GM10266 (cell line): Measurements from ENCODE around the gene CEACAM4.

ENCODE experiments used
- DNase-seq: peaks from one replicate; pipeline ENCODE4 v3.0.0; 2012; ENCODE audit errors: extremely low spot score
- TF ChIP-seq, protein P1 (sequence below): IDR thresholded peaks from 2 replicates; pipeline ENCODE4 v1.5.1; 2012; ENCODE audit warnings: mild to moderate bottlenecking, low read depth; ENCODE audit not compliant: control insufficient read depth, insufficient read depth; ENCODE audit errors: missing control alignments

Gene CEACAM4

DNA sequence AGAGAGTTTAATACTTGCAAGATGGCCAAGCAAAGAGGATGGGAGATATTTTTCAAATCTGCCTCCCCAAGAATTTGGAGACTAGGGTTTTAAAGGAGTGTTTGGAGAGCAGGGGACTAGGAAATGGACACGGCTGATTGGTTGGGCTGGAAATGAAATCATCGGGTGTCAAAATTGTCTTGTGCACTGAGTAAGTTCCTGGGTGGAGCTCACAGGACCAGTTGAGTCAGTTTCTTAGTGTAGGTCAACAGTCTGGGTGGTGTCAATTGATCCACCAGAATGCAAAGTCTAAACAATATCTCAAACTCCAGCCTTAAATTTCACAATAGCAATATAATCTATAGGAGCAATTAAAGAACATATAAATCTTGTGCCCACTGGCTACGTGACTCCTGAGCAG is 23.0 kb upstream of the CEACAM4 start:
- DNase-seq, result no peak
- TF ChIP-seq, protein P1, sequence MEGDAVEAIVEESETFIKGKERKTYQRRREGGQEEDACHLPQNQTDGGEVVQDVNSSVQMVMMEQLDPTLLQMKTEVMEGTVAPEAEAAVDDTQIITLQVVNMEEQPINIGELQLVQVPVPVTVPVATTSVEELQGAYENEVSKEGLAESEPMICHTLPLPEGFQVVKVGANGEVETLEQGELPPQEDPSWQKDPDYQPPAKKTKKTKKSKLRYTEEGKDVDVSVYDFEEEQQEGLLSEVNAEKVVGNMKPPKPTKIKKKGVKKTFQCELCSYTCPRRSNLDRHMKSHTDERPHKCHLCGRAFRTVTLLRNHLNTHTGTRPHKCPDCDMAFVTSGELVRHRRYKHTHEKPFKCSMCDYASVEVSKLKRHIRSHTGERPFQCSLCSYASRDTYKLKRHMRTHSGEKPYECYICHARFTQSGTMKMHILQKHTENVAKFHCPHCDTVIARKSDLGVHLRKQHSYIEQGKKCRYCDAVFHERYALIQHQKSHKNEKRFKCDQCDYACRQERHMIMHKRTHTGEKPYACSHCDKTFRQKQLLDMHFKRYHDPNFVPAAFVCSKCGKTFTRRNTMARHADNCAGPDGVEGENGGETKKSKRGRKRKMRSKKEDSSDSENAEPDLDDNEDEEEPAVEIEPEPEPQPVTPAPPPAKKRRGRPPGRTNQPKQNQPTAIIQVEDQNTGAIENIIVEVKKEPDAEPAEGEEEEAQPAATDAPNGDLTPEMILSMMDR, result no peak

DNA sequence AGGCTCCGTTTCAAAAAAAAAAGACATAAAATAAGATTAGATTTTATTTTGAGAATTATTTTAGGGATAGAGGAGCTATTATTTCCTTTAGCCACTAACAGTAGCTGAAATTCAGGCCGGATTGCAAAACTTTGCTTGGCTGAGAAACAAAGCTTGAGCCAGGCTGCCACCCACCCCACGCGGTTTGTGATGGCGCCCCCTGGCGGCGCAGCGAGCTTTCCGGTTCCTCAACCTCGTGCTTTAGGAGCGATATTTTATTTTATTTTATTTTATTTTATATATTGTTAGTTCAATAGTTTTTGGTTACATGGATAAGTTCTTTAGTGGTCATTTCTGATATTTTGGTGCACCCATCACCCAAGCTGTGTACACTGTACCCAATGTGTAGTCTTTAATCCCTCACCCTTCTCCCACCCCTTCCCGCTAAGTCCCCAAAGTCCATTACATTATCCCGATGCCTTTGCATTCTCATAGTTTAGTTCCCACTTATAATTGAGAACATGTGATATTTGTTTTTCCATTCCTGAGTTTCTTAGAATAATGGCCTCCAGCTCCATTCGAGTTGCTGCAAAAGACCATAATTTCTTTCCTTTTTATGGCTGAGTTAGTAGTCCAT is 19.8 kb upstream of the CEACAM4 start:
- no peak for DNase-seq

DNA sequence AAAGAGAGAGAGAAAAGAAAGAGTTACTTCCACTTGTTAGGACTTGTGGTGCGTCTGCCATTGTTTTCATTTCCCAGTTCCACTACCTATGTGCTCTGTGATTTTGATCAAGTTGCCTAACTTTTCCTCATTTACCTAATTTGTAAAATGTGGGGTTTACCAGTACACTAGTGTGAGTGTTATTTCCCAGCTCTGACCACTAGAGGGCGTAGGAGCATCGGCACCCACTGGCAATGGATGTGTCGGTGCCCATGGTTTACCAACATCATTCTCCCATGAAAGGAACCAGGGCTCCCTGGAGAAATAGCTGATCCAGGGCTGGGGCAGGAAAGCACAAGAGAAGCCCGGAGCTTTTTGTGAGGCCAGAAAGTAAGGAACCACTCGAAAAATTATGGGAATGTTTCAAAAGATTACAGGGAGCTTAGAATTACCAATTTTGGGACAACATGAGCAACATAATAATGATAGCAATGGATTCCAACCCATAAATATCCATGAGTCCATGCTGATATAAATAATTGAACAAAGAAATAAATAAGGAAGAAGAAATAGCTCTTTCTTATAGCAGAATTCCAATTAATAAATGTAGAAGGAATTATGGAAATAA is 15.1 kb upstream of the CEACAM4 start:
- DNase-seq, result peak; percentile 83
- TF ChIP-seq, protein P1, result peak; percentile 86

More for the DNA sequence above, 19.8 kb upstream of the CEACAM4 start:
- TF ChIP-seq, protein P1, result peak; percentile 39

DNA sequence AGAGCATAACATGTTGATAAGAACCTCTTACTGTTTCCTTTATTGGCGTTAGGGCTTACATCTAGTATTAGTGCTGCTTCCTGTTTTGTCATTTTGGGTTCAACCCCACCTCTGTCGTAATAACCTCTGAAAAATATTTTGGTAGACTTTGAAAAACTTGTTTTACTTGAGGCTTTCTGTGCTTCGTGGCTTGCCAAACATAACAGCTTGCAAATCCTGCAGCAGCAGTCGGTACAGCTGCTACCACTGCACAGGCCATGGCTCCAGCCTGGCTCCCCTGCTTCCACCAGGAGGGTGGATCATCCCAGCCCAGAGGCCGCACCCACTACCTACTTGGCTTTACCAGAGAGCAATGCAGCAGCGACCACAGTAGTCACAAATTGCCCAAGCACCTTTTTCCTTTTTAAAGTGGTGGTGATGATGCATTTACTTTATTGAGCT is 11.8 kb upstream of the CEACAM4 start:
- DNase-seq, result no peak
- TF ChIP-seq, protein P1, result no peak

DNA sequence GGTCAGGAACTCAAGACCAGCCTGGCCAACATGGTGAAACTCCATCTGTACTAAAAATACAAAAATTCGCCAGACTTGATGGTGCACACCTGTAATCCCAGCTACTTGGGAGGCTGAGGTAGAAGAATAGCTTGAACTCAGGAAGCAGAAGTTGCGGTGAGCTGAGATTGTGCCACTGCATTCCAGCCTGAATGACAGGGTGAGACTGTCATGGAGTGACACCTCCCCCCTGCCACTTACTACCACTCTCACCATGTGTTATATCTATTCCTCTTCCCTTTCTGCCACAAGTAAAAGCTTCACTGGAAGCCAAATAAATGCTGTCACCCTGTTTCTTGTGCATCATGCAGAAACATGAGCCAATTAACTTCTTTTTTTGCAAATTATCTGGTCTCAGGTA is 10.6 kb upstream of the CEACAM4 start:
- TF ChIP-seq, protein P1, result no peak
- DNase-seq, result no peak

DNA sequence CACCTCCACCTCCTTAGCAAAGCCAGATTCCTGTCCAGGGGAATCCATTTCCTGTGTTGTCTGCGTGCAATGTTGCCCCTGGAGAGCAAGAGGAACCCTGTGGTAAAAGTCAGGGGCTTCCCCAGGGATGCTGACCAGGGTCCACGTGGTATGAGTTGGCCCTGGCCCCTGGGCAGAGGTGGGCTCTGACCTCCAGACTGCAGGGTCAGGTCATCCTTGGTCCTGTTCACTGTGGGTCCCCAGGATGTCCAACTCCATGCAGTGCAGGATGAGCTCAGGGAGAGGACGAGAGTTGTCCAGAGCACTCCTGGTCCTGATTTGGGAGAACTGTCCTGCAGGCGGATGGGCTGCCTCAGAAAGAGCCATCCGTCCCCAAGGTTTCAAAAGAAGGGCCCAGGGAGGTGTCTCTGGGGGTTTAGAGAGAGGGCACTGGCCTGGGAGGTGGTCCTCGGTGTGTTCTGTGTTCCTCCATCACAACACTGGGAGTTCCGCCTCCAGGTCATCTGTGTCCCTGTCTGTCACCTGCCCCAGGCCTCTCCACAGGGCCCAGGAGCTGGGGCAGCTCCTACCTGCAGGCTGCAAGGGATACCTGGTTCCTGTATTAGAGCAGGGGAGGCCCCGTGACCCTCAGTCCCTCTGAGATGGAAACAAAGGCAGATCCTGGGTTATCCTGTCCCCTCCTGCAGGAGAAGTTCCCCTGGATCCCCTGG is 1.2 kb upstream of the CEACAM4 start:
- DNase-seq, result no peak
- TF ChIP-seq, protein P1, result no peak

DNA sequence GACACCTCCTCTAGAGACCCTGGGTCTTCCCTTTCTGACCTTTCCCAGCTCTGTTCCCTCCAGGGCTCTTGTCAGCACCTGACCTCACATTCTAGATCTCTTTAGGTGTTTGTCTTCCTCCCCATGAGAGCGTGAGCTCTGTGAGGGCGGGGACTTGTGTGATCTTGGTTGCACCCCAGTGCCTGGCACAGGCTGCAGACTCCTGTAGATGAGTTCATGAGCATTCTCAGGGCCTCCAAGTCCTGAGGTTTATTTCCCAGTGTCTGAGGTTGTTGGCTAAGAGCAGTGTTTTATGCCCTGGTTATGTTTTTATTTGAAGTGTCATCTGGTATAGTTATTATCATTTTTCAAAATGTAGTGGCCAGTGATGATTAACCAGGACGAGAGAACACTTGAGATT is 596 bp downstream of the CEACAM4 start:
- TF ChIP-seq, protein P1, result no peak
- no peak for DNase-seq
